Activated CD8-positive, alpha-beta T cell treated with anti-CD3 and anti-CD28 coated beads for 36 hours (primary cell): ENCODE data around the gene COIL. TPM values are rescaled to one million over a fixed set of nuclear protein-coding genes. Genes with fewer than 3 reads are reported as not detected.

Experiments used
- ATAC-seq: fragments of 200-7000 bp; cut with Tn5 transposase; one replicate; pipeline ENCODE4 v1.10.0; 2021; ENCODE audit warnings: mild to moderate bottlenecking, moderate library complexity
- CTCF ChIA-PET: fragments of 350-600 bp; sonication (Branson Sonifier 250); formaldehyde crosslinking; loops from one replicate; lab custom pipeline; 2021; ENCODE audit warnings: antibody characterized with exemption; lab: Charles Lee
- POLR2A ChIA-PET: fragments of 350-600 bp; sonication (Branson Sonifier 250); formaldehyde crosslinking; loops from one replicate; lab custom pipeline; 2021; ENCODE audit warnings: antibody characterized with exemption; lab: Charles Lee
- DNase-seq: peaks from one replicate; pipeline ENCODE4 v3.0.0-alpha.2; 2020
- H3K27ac Mint-ChIP-seq: one replicate; pipeline ENCODE4 v1.8.0; 2021; ENCODE audit warnings: mild to moderate bottlenecking, mixed read lengths
- H3K27me3 Mint-ChIP-seq: one replicate; pipeline ENCODE4 v1.8.0; 2021; ENCODE audit warnings: mixed read lengths
- H3K36me3 Mint-ChIP-seq: one replicate; pipeline ENCODE4 v1.8.0; 2021; ENCODE audit warnings: low read depth, mixed read lengths
- H3K4me1 Mint-ChIP-seq: one replicate; pipeline ENCODE4 v1.8.0; 2021; ENCODE audit warnings: low read depth, mixed read lengths
- H3K4me3 Mint-ChIP-seq: one replicate; pipeline ENCODE4 v1.8.0; 2021; ENCODE audit warnings: mild to moderate bottlenecking, moderate library complexity, mixed read lengths
- H3K9me3 Mint-ChIP-seq: one replicate; pipeline ENCODE4 v1.8.0; 2021; ENCODE audit warnings: mixed read lengths
- CTCF ChIP-seq: fragments of 200-600 bp; IDR thresholded peaks from one replicate; pipeline ENCODE4 v1.8.0; 2022; ENCODE audit warnings: antibody characterized with exemption, mild to moderate bottlenecking
- intact Hi-C: fragments of 100-400 bp; cut with micrococcal nuclease; formaldehyde crosslinking; loops from one replicate; pipeline ENCODE4 v1.10.0; 2022
- total RNA-seq, 2 experiments: library from RNA; stranded (reverse); gene quantifications; one replicate each; pipeline ENCODE4 v1.2.3, GENCODE V29; 2021

The COIL gene
- total RNA-seq, 2 experiments from 2014 or later, result 19.5 to 20.8 TPM

- Mint-ChIP-seq H3K27ac (no peak overlapping the region), H3K4me3 (no peak overlapping the region), H3K36me3 (peaks cover 9% of the 10 kb centered on the region), H3K4me1 (no peaks in the 10 kb centered on the region), H3K9me3 (no peaks in the 10 kb centered on the region), H3K27me3 (no peaks in the 10 kb centered on the region)
- DNase-seq (no peak), ATAC-seq (no peak)
- POLR2A ChIA-PET, result no interaction called here
- CTCF ChIA-PET, result no interaction called here
- TF ChIP-seq CTCF, result no peak
- intact Hi-C loops, result no loop called here
These were observed 34.9 kb upstream of the COIL start for GRCh38 chr17:56995766-56996165.

- CTCF ChIA-PET, result no interaction called here
- H3K9me3 Mint-ChIP-seq, result no peaks in the 10 kb centered on the region
- DNase-seq (no peak), ATAC-seq (no peak)
- H3K27ac Mint-ChIP-seq, result no peak overlapping the region
- H3K4me1 Mint-ChIP-seq, result no peaks in the 10 kb centered on the region
- intact Hi-C loops, result no loop called here
- POLR2A ChIA-PET, result interaction anchor here (0.6 kb wide), 1 partner anchor 22 kb away, joined by 3 read pairs; no protein-coding TSS in a partner anchor
- H3K36me3 Mint-ChIP-seq, result peaks cover 9% of the 10 kb centered on the region
- H3K4me3 Mint-ChIP-seq, result no peak overlapping the region
- H3K27me3 Mint-ChIP-seq, result no peaks in the 10 kb centered on the region
- TF ChIP-seq CTCF, result no peak
These were observed 33.4 kb upstream of the COIL start for GRCh38 chr17:56994009-56994792.

- H3K4me1 Mint-ChIP-seq, result no peaks in the 10 kb centered on the region
- H3K27ac Mint-ChIP-seq, result no peak overlapping the region
- intact Hi-C loops, result no loop called here
- no peak for TF ChIP-seq CTCF
- CTCF ChIA-PET, result no interaction called here
- H3K9me3 Mint-ChIP-seq, result no peaks in the 10 kb centered on the region
- DNase-seq (no peak), ATAC-seq (no peak)
- H3K4me3 Mint-ChIP-seq, result no peak overlapping the region
- H3K36me3 Mint-ChIP-seq, result peaks cover 13% of the 10 kb centered on the region
- POLR2A ChIA-PET, result interaction anchor here (0.6 to 1.0 kb wide), 2 partner anchors 8 to 15 kb away, joined by 3 read pairs; no protein-coding TSS in a partner anchor
- no peaks in the 10 kb centered on the region for H3K27me3 Mint-ChIP-seq
These were observed 31.5 kb upstream of the COIL start for GRCh38 chr17:56992364-56992763.

GRCh38 chr17:56988901-56989572 is 28.2 kb upstream of the COIL start:
- DNase-seq (no peak), ATAC-seq (no peak)
- ChIA-PET POLR2A (no interaction called here), CTCF (interaction anchor here (1.0 kb wide), 1 partner anchor 21 kb away, joined by 3 read pairs; no protein-coding TSS in a partner anchor)
- no peak for TF ChIP-seq CTCF
- no peaks in the 10 kb centered on the region for H3K27me3 Mint-ChIP-seq
- no peak overlapping the region for H3K27ac Mint-ChIP-seq
- no peaks in the 10 kb centered on the region for H3K4me1 Mint-ChIP-seq
- no peaks in the 10 kb centered on the region for H3K9me3 Mint-ChIP-seq
- peaks cover 16% of the 10 kb centered on the region for H3K36me3 Mint-ChIP-seq
- no peak overlapping the region for H3K4me3 Mint-ChIP-seq
- intact Hi-C loops, result no loop called here
